Loucy (cell line): ENCODE data around the gene SNX5.

Experiments used
- H2AFZ ChIP-seq: fragments of 200-600 bp; sonication (generic); 2 replicates; pipeline ENCODE4 v1.6.0; 2016; ENCODE audit warnings: antibody characterized with exemption, mild to moderate bottlenecking, low read length, moderate library complexity
- H3F3A ChIP-seq: fragments of 200-600 bp; 2 replicates; pipeline ENCODE4 v1.6.0; 2016; ENCODE audit warnings: antibody characterized with exemption, low read depth, mild to moderate bottlenecking
- H3K27me3 ChIP-seq: fragments of 200-600 bp; sonication (generic); 2 replicates; pipeline ENCODE4 v1.6.1; 2014; ENCODE audit warnings: low read length, mild to moderate bottlenecking; ENCODE audit not compliant: insufficient read depth, poor library complexity, severe bottlenecking
- H3K36me3 ChIP-seq: fragments of 200-600 bp; sonication (generic); 2 replicates; pipeline ENCODE4 v1.6.1; 2016; ENCODE audit warnings: low read length; ENCODE audit not compliant: insufficient read depth
- H3K4me1 ChIP-seq: fragments of 200-600 bp; sonication (generic); 2 replicates; pipeline ENCODE4 v1.5.1; 2014; ENCODE audit warnings: low read length, mild to moderate bottlenecking; ENCODE audit not compliant: insufficient read depth, poor library complexity, severe bottlenecking
- H3K4me2 ChIP-seq: fragments of 200-600 bp; sonication (generic); 2 replicates; pipeline ENCODE4 v1.6.0; 2014; ENCODE audit warnings: antibody characterized with exemption, low read length, low read depth, mild to moderate bottlenecking; ENCODE audit not compliant: poor library complexity, severe bottlenecking
- H3K4me3 ChIP-seq: fragments of 200-600 bp; sonication (generic); 2 replicates; pipeline ENCODE4 v1.5.1; 2014; ENCODE audit warnings: low read length, mild to moderate bottlenecking, mixed read lengths; ENCODE audit not compliant: poor library complexity, severe bottlenecking
- H3K79me2 ChIP-seq: fragments of 200-600 bp; sonication (generic); 2 replicates; pipeline ENCODE4 v1.6.1; 2014; ENCODE audit warnings: low read length; ENCODE audit not compliant: insufficient read depth
- H3K9ac ChIP-seq: fragments of 200-600 bp; sonication (generic); 2 replicates; pipeline ENCODE4 v1.6.0; 2014; ENCODE audit warnings: mild to moderate bottlenecking, low read depth, low read length, moderate library complexity; ENCODE audit not compliant: poor library complexity, severe bottlenecking
- H3K9me2 ChIP-seq: fragments of 200-600 bp; sonication (generic); replicated peaks from 2 replicates; pipeline ENCODE4 v1.6.1; 2016; ENCODE audit warnings: low read depth, low read length, mixed read lengths
- H3K9me3 ChIP-seq: fragments of 200-600 bp; sonication (generic); 2 replicates; pipeline ENCODE4 v1.6.1; 2014; ENCODE audit warnings: mild to moderate bottlenecking, antibody characterized with exemption, low read length, low read depth; ENCODE audit not compliant: insufficient read depth
- H4K20me1 ChIP-seq: fragments of 200-600 bp; sonication (generic); 2 replicates; pipeline ENCODE4 v1.6.0; 2014; ENCODE audit warnings: antibody characterized with exemption, low read length, mild to moderate bottlenecking; ENCODE audit not compliant: insufficient read depth, poor library complexity, severe bottlenecking
- EZH2phosphoT487 ChIP-seq: fragments of 200-600 bp; IDR thresholded peaks from 2 replicates; pipeline ENCODE4 v1.6.1; 2018; ENCODE audit warnings: antibody characterized with exemption, mild to moderate bottlenecking, moderate library complexity, borderline replicate concordance
- TF ChIP-seq, protein P1 (sequence below): fragments of 200-600 bp; sonication (generic); conservative IDR thresholded peaks from 2 replicates; pipeline ENCODE4 v1.5.1; 2014; ENCODE audit warnings: mild to moderate bottlenecking, antibody characterized with exemption, low read length

SNX5 gene

DNA sequence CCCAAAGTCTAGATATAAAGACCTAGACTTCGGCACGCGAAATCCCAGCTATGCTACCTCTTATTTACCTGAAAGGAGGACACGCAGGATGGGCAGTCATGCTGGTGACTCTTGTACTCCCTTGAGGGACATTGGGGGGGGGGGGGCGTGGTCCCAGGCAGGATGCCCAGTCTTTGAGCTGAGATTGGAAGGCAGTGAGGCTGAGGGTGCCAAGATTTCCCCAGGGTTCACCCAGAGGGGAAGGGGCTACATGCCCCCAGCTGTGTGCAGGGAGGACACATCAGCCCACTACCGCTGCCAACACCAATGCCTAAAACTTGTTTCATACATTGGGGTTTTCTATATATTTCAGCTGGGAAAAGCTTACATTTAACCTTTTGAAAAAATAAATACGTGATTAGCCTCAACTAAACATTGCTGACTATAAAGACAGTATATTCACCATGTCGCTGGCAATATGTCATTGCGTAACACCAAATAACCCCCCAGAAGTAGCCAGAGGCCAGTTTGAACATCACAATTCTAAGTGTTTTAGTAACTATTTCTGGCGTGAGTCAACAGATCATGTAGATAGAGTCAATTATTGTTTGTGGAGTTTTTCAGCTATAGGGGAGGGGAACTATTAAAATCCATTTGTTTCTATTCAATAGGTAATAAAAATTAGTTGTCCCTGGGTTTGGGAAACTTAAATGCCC lies 21.8 kb upstream of the SNX5 start:
- Histone ChIP-seq H4K20me1 (peaks cover 3% of the 10 kb centered on the region), H3F3A (no peaks in the 10 kb centered on the region), H3K36me3 (peaks cover 30% of the 10 kb centered on the region; the same call in 1 of the 2 replicates), H3K4me2 (no peak overlapping the region), H3K9ac (no peak overlapping the region), H3K4me1 (peaks cover 6% of the 10 kb centered on the region), H3K9me3 (no peaks in the 10 kb centered on the region), H3K4me3 (no peak overlapping the region), H3K9me2 (no peaks in the 10 kb centered on the region), H3K79me2 (peaks cover 17% of the 10 kb centered on the region), H3K27me3 (no peaks in the 10 kb centered on the region), H2AFZ (no peak overlapping the region)
- TF ChIP-seq EZH2phosphoT487, result no peak
- TF ChIP-seq, protein P1, sequence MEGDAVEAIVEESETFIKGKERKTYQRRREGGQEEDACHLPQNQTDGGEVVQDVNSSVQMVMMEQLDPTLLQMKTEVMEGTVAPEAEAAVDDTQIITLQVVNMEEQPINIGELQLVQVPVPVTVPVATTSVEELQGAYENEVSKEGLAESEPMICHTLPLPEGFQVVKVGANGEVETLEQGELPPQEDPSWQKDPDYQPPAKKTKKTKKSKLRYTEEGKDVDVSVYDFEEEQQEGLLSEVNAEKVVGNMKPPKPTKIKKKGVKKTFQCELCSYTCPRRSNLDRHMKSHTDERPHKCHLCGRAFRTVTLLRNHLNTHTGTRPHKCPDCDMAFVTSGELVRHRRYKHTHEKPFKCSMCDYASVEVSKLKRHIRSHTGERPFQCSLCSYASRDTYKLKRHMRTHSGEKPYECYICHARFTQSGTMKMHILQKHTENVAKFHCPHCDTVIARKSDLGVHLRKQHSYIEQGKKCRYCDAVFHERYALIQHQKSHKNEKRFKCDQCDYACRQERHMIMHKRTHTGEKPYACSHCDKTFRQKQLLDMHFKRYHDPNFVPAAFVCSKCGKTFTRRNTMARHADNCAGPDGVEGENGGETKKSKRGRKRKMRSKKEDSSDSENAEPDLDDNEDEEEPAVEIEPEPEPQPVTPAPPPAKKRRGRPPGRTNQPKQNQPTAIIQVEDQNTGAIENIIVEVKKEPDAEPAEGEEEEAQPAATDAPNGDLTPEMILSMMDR, result no peak

GRCh38 chr20:17987988-17988387 lies 19.4 kb upstream of the SNX5 start:
- Histone ChIP-seq H3K4me1 (peaks cover 6% of the 10 kb centered on the region), H3K4me3 (no peak overlapping the region), H3K9ac (no peak overlapping the region), H3K9me2 (no peaks in the 10 kb centered on the region), H3K79me2 (peaks cover 36% of the 10 kb centered on the region), H3K27me3 (no peaks in the 10 kb centered on the region), H2AFZ (no peak overlapping the region), H4K20me1 (peaks cover 7% of the 10 kb centered on the region), H3K9me3 (no peaks in the 10 kb centered on the region), H3F3A (no peaks in the 10 kb centered on the region), H3K4me2 (no peak overlapping the region), H3K36me3 (peaks cover 30% of the 10 kb centered on the region; the same call in 1 of the 2 replicates)
- TF ChIP-seq, protein P1, result no peak
- TF ChIP-seq EZH2phosphoT487, result no peak

GRCh38 chr20:17985388-17986018 lies 16.9 kb upstream of the SNX5 start:
- Histone ChIP-seq H3K4me2 (no peak overlapping the region), H3K36me3 (peaks cover 24% of the 10 kb centered on the region; the same call in 1 of the 2 replicates)

More at GRCh38 chr20:17985388-17986018, 16.9 kb upstream of the SNX5 start:
- Histone ChIP-seq H2AFZ (no peak overlapping the region), H3K9ac (no peak overlapping the region), H3K79me2 (peaks cover 49% of the 10 kb centered on the region), H3K27me3 (no peaks in the 10 kb centered on the region), H3K9me3 (no peaks in the 10 kb centered on the region), H3K4me3 (no peak overlapping the region), H3K4me1 (peaks cover 6% of the 10 kb centered on the region), H3F3A (no peaks in the 10 kb centered on the region), H4K20me1 (peaks cover 13% of the 10 kb centered on the region), H3K9me2 (no peaks in the 10 kb centered on the region)
- TF ChIP-seq, protein P1, result no peak
- no peak for TF ChIP-seq EZH2phosphoT487
